ENCODE results near the gene GRIP1.

GRCh38 chr12:66388517-66388916, 290.4 kb downstream of the GRIP1 start:
- no peak for TF ChIP-seq EZH2 (IDR thresholded peaks at IDR 0.05; ENCODE audit: low read depth, unreplicated experiment)
- no peak for TF ChIP-seq CTCF (conservative IDR thresholded peaks at IDR 0.05; ENCODE audit: low read depth in 2 of 2)
